ENCODE results near the gene TOX3.

DNA sequence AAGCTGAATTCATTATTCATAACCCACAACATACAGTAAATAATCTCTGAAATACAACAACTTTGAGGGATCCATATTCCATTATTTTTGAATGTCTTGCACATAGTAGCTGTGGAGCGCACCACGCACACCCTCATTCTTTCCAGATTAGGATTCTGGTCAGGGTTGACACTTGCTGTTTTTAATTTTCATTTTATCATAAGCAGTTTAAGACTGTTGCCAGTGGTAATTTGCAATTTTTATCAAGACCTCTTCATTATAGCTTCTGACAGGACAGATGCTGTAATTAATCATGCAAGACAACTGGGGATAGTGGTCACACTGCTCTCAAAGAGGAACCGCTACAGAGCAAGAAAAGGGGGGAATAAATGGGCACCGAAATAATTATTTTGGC lies 109.7 kb downstream of the TOX3 start:
- TF ChIP-seq, protein P1, sequence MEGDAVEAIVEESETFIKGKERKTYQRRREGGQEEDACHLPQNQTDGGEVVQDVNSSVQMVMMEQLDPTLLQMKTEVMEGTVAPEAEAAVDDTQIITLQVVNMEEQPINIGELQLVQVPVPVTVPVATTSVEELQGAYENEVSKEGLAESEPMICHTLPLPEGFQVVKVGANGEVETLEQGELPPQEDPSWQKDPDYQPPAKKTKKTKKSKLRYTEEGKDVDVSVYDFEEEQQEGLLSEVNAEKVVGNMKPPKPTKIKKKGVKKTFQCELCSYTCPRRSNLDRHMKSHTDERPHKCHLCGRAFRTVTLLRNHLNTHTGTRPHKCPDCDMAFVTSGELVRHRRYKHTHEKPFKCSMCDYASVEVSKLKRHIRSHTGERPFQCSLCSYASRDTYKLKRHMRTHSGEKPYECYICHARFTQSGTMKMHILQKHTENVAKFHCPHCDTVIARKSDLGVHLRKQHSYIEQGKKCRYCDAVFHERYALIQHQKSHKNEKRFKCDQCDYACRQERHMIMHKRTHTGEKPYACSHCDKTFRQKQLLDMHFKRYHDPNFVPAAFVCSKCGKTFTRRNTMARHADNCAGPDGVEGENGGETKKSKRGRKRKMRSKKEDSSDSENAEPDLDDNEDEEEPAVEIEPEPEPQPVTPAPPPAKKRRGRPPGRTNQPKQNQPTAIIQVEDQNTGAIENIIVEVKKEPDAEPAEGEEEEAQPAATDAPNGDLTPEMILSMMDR (IDR thresholded peaks at IDR 0.05 in 4 of 5, conservative IDR thresholded peaks at IDR 0.05 in 1 of 5), result no peak
- no peak for TF ChIP-seq POLR2A (IDR thresholded peaks at IDR 0.05)

Measured in gastrocnemius medialis (tissue), 4 donors.